T-cell (primary cell): ENCODE data around the gene HLA-DPB1. TPM values are rescaled to one million over a fixed set of nuclear protein-coding genes. Genes with fewer than 3 reads are reported as not detected.
"Not testable (repeated sequence)": the region's sequence is repeated elsewhere in the genome, so short reads cannot be mapped to it uniquely, and the experiment has no call there.

ENCODE experiments used
- ATAC-seq, 4 experiments: fragments of 200-7000 bp in 3 of 4; fragments of 150-1000 bp in 1 of 4; cut with Tn5 transposase; replicated peaks in 1 of 4; 1 replicate in 3 of 4; 2 replicates in 1 of 4; pipeline ENCODE4 v1.10.0; 2021; ENCODE audit warnings: moderate library complexity in 3 of 4, mild to moderate bottlenecking in 2 of 4, moderate number of reproducible peaks in 1 of 4
- CTCF ChIA-PET, 2 donors: fragments of 300-600 bp; sonication (Branson Sonifier 250); formaldehyde crosslinking; loops; one replicate each; lab custom pipeline; 2022; ENCODE audit warnings: antibody characterized with exemption in 2 of 2; lab: Charles Lee
- POLR2A ChIA-PET, 2 donors: fragments of 300-600 bp; sonication (Branson Sonifier 250); formaldehyde crosslinking; loops; one replicate each; lab custom pipeline; 2022; ENCODE audit warnings: antibody characterized with exemption in 2 of 2; lab: Charles Lee
- DNase-seq, 35 experiments: peaks; one replicate each; pipeline versions ENCODE4 v3.0.0 to v3.0.0-alpha.2; 2013 to 2023
- H3K27ac ChIP-seq: one replicate; pipeline ENCODE4 v1.5.1; 2013; ENCODE audit warnings: low read length
- H3K27me3 ChIP-seq, 2 experiments: replicated peaks in 1 of 2; 1 replicate in 1 of 2; 2 replicates in 1 of 2; pipeline versions ENCODE4 v1.6.1 to v1.7.0; 2013; ENCODE audit warnings: low read length in 1 of 2, mixed read lengths in 1 of 2; ENCODE audit not compliant: control insufficient read depth in 2 of 2, insufficient read depth in 2 of 2; ENCODE audit errors: extremely low read depth in 1 of 2
- H3K36me3 ChIP-seq, 2 donors: 1 replicate in 1 of 2; 2 replicates in 1 of 2; pipeline versions ENCODE4 v1.6.1 to v1.7.0; 2013; ENCODE audit warnings: low read length in 1 of 2; ENCODE audit not compliant: control insufficient read depth in 2 of 2, insufficient read depth in 1 of 2; ENCODE audit errors: extremely low read depth in 1 of 2
- H3K4me1 ChIP-seq, 2 experiments: 1 replicate in 1 of 2; 2 replicates in 1 of 2; pipeline versions ENCODE4 v1.6.1 to v1.7.0; 2013; ENCODE audit warnings: low read length in 2 of 2, mixed read lengths in 1 of 2; ENCODE audit not compliant: insufficient read depth in 2 of 2, control insufficient read depth in 1 of 2; ENCODE audit errors: extremely low read depth in 1 of 2
- H3K4me3 ChIP-seq, 2 donors: 1 replicate in 1 of 2; 2 replicates in 1 of 2; pipeline versions ENCODE4 v1.5.1 to v1.7.0; 2013; ENCODE audit warnings: mild to moderate bottlenecking in 2 of 2, low read length in 1 of 2, moderate library complexity in 1 of 2; ENCODE audit not compliant: control insufficient read depth in 1 of 2; ENCODE audit errors: extremely low read depth in 1 of 2
- H3K9me3 ChIP-seq: 2 replicates; pipeline ENCODE4 v1.7.0; 2013
- H3K27ac Mint-ChIP-seq, 2 donors: one replicate each; pipeline ENCODE4 v1.8.0; 2020 to 2021; ENCODE audit warnings: mild to moderate bottlenecking in 2 of 2, mixed read lengths in 2 of 2
- H3K27me3 Mint-ChIP-seq, 2 donors: one replicate each; pipeline ENCODE4 v1.8.0; 2021 to 2022; ENCODE audit warnings: mixed read lengths in 2 of 2
- H3K36me3 Mint-ChIP-seq: one replicate; pipeline ENCODE4 v1.8.0; 2021; ENCODE audit warnings: mixed read lengths
- H3K4me1 Mint-ChIP-seq, 3 donors: one replicate each; pipeline ENCODE4 v1.8.0; 2020 to 2022; ENCODE audit warnings: mixed read lengths in 3 of 3, mild to moderate bottlenecking in 1 of 3
- H3K4me3 Mint-ChIP-seq, 3 donors: one replicate each; pipeline ENCODE4 v1.8.0; 2020 to 2022; ENCODE audit warnings: mild to moderate bottlenecking in 3 of 3, mixed read lengths in 3 of 3, moderate library complexity in 3 of 3
- H3K9me3 Mint-ChIP-seq, 3 donors: one replicate each; pipeline ENCODE4 v1.8.0; 2020 to 2022; ENCODE audit warnings: mixed read lengths in 3 of 3
- WGBS: methylation state at CpG from one replicate; pipeline ENCODE4 v1.1.5; 2013; ENCODE audit warnings: missing lambda C conversion rate; ENCODE audit not compliant: insufficient coverage; 5-methylcytosine and 5-hydroxymethylcytosine counted together
- total RNA-seq, 35 experiments: library from RNA in 6 of 35; stranded (reverse) in 6 of 35; fragments of 120-200 nt in 1 of 35; gene quantifications; one replicate each; pipeline versions ENCODE4 v1.2.1 to v1.2.4 and lab custom pipeline; 2013 to 2026

The HLA-DPB1 gene
- total RNA-seq, 5 donors from 2014 or later (not counting 1 experiment from before 2014, with no cell fraction given): 41.2 to 78.9 (median 58.4) TPM

DNA sequence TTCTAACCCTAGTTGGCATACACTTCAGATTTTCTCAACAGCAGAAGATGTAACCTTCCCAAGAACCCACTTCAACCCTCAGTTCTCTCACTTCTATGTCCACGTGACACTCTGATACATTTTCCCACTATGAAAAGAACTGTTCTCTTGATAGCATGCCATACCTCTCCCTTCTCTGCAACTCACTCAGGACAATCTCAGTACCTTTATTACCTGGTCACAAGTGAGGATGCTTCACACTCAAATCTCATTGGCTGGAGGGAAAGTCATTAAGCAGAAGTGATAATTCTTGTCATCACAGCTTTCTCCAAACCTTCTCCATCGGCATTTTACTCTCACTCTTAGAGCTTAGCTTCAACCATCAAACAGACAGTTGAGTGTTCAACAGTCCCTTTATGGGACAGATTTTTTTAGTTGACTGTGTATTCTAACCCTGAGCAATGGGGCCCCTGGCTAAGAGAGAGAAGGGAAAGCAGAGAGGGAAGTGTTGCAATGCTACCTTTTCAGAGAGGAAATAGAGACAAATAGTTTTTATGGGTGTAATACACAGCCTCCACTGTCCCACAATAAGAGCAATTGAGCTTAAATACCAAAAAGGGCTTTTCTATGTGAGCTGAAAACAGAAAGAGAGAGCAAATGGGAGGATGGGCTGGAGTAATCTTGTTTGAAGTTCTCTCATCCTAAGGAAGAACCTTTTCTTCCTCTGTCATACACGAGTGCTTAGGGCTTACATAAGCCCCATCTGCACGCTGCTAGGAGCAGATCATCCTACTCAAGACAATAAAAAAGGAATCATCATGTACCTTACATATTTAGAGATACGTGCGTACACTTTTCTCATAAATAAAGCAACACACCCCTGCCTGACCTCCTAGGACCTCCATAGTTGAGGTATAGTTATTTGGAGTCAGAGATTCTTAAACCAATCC lies 18.3 kb upstream of the HLA-DPB1 start:
- H3K27ac Mint-ChIP-seq: no peak overlapping the region
- CTCF ChIA-PET: interaction anchor here in 1 of 2 donors (0.9 kb wide), 1 partner anchor 25 kb away, joined by 3 read pairs; no protein-coding TSS in a partner anchor

GRCh38 chr6:33061987-33062386 lies 13.8 kb upstream of the HLA-DPB1 start:
- Mint-ChIP-seq H3K27me3 (peaks cover 0 to 16% of the 10 kb centered on the region in 2 donors), H3K36me3 (no peaks in the 10 kb centered on the region), H3K4me3 (no peak overlapping the region), H3K27ac (no peak overlapping the region), H3K9me3 (no peaks in the 10 kb centered on the region), H3K4me1 (no peaks in the 10 kb centered on the region)
- CTCF ChIA-PET: interaction anchor here (0.5 to 1.1 kb wide), 2 partner anchors 11 to 367 kb away, joined by 3 to 5 read pairs; partner anchors contain the start of gene HLA-DPA1 (in 1 of the 2)
- no peaks in the 10 kb centered on the region for H3K4me1 ChIP-seq
- H3K27me3 ChIP-seq: no peaks in the 10 kb centered on the region
- WGBS: no CpG with 5 or more reads among the region's 2 CpGs
- H3K27ac ChIP-seq: no peak overlapping the region
- DNase-seq: peak in 1 of 35 experiments; percentile 37
- H3K9me3 ChIP-seq: no peaks in the 10 kb centered on the region
- no peak overlapping the region for H3K4me3 ChIP-seq
- ATAC-seq: no peak
- POLR2A ChIA-PET: interaction anchor here in 1 of 2 donors (0.8 kb wide), 1 partner anchor 14 kb away, joined by 3 read pairs; the partner anchor contains the start of gene HLA-DPB1
- H3K36me3 ChIP-seq: peaks cover 0 to 11% of the 10 kb centered on the region in 2 donors

More for the DNA sequence above, 18.3 kb upstream of the HLA-DPB1 start:
- 57% methylated on average over 1 of the region's 6 CpGs for WGBS
- H3K36me3 Mint-ChIP-seq: no peaks in the 10 kb centered on the region
- H3K4me1 ChIP-seq: no peaks in the 10 kb centered on the region
- DNase-seq (no peak), ATAC-seq (no peak)
- peak overlapping the region; percentile 7 for H3K27ac ChIP-seq
- POLR2A ChIA-PET: no interaction called here
- H3K4me3 Mint-ChIP-seq: no peak overlapping the region
- H3K36me3 ChIP-seq: no peaks in the 10 kb centered on the region
- no peaks in the 10 kb centered on the region for H3K4me1 Mint-ChIP-seq
- no peaks in the 10 kb centered on the region for H3K9me3 Mint-ChIP-seq
- H3K27me3 ChIP-seq: no peaks in the 10 kb centered on the region
- peaks cover 4 to 16% of the 10 kb centered on the region in 2 donors for H3K27me3 Mint-ChIP-seq
- no peaks in the 10 kb centered on the region for H3K9me3 ChIP-seq
- H3K4me3 ChIP-seq: no peak overlapping the region

DNA sequence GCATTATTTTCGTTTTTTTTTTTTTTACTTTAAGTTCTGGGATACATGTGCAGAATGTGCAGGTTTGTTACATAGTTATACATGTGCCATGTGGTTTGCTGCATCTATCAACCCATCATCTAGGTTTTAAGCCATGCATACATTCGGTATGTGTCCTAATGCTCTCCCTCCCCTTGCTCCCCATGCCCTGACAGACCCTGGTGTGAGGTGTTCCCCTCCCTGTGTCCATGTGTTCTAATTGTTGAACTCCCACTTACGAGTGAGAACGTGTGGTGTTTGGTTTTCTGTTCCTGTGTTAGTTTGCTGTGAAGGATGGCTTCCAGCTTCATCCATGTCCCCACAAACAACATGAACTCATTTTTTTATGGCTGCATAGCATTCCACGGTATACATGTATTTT lies 12.4 kb upstream of the HLA-DPB1 start:
- H3K4me3 Mint-ChIP-seq, POLR2A ChIA-PET, DNase-seq: not testable (repeated sequence)

DNA sequence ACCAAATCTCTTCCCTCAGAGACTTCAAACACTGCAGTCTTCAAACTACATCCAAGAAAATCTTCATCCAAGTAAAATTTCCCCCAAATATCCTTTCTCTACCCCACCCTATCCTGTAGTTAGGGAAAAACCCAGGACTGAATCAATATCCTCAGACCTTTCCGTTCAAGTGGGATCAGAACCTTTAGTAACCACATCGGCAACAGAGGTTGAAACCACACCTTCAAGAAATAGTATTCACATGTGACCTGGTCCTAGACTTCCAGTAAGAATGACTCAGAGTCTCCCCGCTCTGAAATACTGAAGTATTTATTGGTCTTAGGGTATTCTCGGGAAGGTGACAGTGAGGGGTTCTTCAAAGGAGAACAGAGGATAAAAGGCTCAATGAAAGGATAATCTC lies 11.1 kb upstream of the HLA-DPB1 start:
- H3K4me3 Mint-ChIP-seq: no peak overlapping the region
- Histone ChIP-seq H3K27ac (no peak overlapping the region), H3K4me3 (no peak overlapping the region), H3K36me3 (peaks cover 0 to 36% of the 10 kb centered on the region in 2 donors), H3K4me1 (no peaks in the 10 kb centered on the region), H3K9me3 (no peaks in the 10 kb centered on the region), H3K27me3 (peaks cover 0 to 4% of the 10 kb centered on the region in 2 experiments)
- no peak for ATAC-seq
- ChIA-PET CTCF (no interaction called here), POLR2A (no interaction called here)
- H3K4me1 Mint-ChIP-seq: peaks cover 0 to under 1% (median 0%) of the 10 kb centered on the region in 3 donors
- H3K27ac Mint-ChIP-seq: no peak overlapping the region
- peaks cover 0 to 4% of the 10 kb centered on the region in 2 donors for H3K27me3 Mint-ChIP-seq
- DNase-seq: no peak
- WGBS: no CpG with 5 or more reads among the region's 4 CpGs
- H3K36me3 Mint-ChIP-seq: peaks cover 17% of the 10 kb centered on the region
- no peaks in the 10 kb centered on the region for H3K9me3 Mint-ChIP-seq

More for the DNA sequence above, 12.4 kb upstream of the HLA-DPB1 start:
- H3K36me3 ChIP-seq: peaks cover 0 to 24% of the 10 kb centered on the region in 2 donors
- H3K4me1 Mint-ChIP-seq, H3K4me1 ChIP-seq, H3K27ac ChIP-seq, H3K9me3 ChIP-seq, ATAC-seq, H3K36me3 Mint-ChIP-seq, H3K9me3 Mint-ChIP-seq, H3K27me3 ChIP-seq, CTCF ChIA-PET, H3K27ac Mint-ChIP-seq, H3K27me3 Mint-ChIP-seq, H3K4me3 ChIP-seq: not testable (repeated sequence)
- no CpG with 5 or more reads among the region's 5 CpGs for WGBS

DNA sequence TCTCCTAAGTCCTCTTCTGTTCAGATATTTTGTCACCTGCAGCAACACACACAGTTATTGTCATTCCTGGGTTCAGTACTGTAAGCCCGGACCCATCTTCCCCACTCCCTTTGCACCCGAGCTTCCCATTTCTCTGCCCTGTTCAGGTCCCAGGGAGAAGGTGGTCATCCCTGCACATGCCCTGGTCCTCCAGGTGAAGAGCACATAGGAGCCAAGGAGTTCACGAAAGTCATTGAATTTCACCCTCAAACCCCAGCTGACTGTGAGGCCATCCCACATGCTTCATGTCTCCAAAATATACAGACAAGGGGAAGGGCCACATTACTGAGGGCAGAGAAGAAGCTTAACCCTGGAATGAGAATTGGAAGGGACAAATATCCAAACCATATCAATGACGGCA lies 10.5 kb upstream of the HLA-DPB1 start:
- Histone ChIP-seq H3K9me3 (no peaks in the 10 kb centered on the region), H3K4me1 (no peaks in the 10 kb centered on the region), H3K27ac (no peak overlapping the region), H3K36me3 (peaks cover 0 to 36% of the 10 kb centered on the region in 2 donors), H3K27me3 (peaks cover 0 to 4% of the 10 kb centered on the region in 2 experiments), H3K4me3 (no peak overlapping the region)
- Mint-ChIP-seq H3K27me3 (peaks cover 0 to 4% of the 10 kb centered on the region in 2 donors), H3K27ac (no peak overlapping the region), H3K36me3 (peaks cover 18% of the 10 kb centered on the region), H3K4me1 (peaks cover 0 to 2% (median 0%) of the 10 kb centered on the region in 3 donors), H3K4me3 (no peak overlapping the region), H3K9me3 (no peaks in the 10 kb centered on the region)
- ChIA-PET POLR2A (no interaction called here), CTCF (no interaction called here)
- DNase-seq (no peak), ATAC-seq (no peak)
- WGBS: 100% methylated on average over 3 of the region's 4 CpGs

DNA sequence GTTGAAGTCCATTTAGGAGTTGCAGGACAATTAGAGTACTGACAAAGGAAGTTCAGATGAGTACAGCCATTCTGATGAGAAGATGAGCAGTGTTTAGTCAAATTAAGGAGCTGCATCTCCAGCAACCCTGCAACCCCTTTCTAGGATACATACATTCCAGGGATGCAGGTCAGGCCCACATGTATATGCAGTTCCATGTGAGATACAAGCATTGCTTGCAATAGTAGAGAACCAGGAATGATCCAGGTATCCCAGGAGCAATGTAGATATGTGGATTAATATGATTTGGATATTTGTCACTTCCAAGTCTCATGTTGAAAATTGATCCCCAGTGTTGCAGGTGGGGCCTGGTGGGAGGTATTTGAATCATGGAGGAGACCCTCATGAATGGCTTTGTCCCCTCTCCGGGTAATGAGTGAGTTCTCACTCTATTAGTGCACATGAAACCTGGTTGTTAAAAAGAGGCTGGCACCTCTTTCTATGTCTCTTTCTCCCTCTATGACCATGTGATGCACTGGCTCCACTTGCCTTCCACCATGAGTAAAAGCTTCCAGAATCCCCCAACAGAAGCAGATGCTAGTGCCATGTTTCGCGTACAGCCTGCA lies 8.8 kb upstream of the HLA-DPB1 start:
- Mint-ChIP-seq H3K36me3 (peaks cover 18% of the 10 kb centered on the region), H3K4me1 (peaks cover 9 to 11% (median 10%) of the 10 kb centered on the region in 3 donors), H3K9me3 (no peaks in the 10 kb centered on the region), H3K27ac (no peak overlapping the region), H3K4me3 (no peak overlapping the region), H3K27me3 (peaks cover 0 to 4% of the 10 kb centered on the region in 2 donors)
- Histone ChIP-seq H3K36me3 (peaks cover 0 to 36% of the 10 kb centered on the region in 2 donors), H3K9me3 (no peaks in the 10 kb centered on the region), H3K4me3 (no peak overlapping the region), H3K4me1 (peaks cover 0 to 4% of the 10 kb centered on the region in 2 experiments), H3K27me3 (peaks cover 0 to 4% of the 10 kb centered on the region in 2 experiments), H3K27ac (no peak overlapping the region)
- CTCF ChIA-PET: no interaction called here
- POLR2A ChIA-PET: no interaction called here
- no CpG with 5 or more reads among the region's 3 CpGs for WGBS
- no peak for ATAC-seq
- no peak for DNase-seq
